Measurements from ENCODE around the gene IPO4. TPM values are rescaled to one million over a fixed set of nuclear protein-coding genes. Genes with fewer than 3 reads are reported as not detected.

Gene IPO4
- total and polyA plus RNA-seq, 2 of the 13 experiments (the other 11 are each of a cell fraction or from before 2014, with no cell fraction given): 39.0 to 179 TPM

DNA sequence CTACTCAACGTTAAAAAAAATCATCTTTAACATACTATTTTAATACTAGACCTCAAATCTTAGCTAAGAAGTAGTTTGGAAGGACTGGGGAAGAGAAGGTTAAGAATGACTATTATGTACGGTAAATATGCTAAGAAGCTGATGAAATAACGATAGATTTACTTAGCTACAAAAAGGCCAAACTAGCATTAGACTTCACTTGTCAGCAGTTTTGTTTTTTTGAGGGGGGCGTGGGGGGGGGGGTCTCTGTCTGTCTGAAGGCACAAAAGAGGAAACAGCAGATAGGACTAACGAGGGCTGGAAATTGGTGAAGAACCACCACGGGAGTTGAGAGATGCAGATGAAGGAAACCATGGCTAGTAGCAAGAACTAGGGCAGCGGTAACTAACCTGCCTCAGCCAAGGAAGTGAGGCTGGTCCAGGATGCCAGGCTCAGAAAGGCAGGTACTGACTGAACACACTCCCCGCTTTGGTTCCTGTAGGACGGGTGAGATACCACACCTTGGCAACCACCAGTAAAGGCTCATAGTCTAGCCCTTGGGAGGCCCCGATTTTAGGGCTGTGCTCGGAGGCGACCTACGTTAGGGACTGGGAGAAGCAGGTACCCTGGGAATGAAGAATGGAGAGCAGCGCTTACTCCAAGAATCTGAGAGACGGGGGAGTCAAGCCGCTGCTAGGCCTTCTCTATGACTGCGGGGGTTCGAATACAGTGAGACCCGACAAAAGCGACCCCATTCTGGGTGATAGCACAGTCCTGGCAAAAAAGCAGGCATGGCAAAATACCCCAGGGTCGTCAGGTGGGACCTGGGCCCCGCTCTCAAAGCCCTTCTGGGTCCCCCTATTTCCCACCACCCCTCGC is 42.9 kb upstream of the IPO4 start (continued):
- TF ChIP-seq ZNF354B (CRISPR knock-in tag; IDR thresholded peaks at IDR 0.05) (0 out of 2 replicates have a peak, but pooled peaks have one; percentile 74), SIN3B (IDR thresholded peaks at IDR 0.05; ENCODE audit: low read length) (0 out of 2 replicates have a peak, but pooled peaks have one; percentile 15), ZNF709 (CRISPR knock-in tag; IDR thresholded peaks at IDR 0.05) (peak; percentile 49; the same call in 1 of the 2 replicates), POLR2AphosphoS5 (IDR thresholded peaks at IDR 0.05; ENCODE audit: low read depth, low read length) (no peak), ZNF274 (CRISPR knock-in tag; IDR thresholded peaks at IDR 0.05) (peak; percentile 76; the same call in 1 of the 2 replicates), MYNN (CRISPR knock-in tag; IDR thresholded peaks at IDR 0.05; ENCODE audit: low read depth) (no peak), ZNF598 (CRISPR knock-in tag; IDR thresholded peaks at IDR 0.05; ENCODE audit: borderline replicate concordance) (peak; percentile 37; the same call in 1 of the 2 replicates), ZNF773 (CRISPR knock-in tag; IDR thresholded peaks at IDR 0.05; ENCODE audit: borderline replicate concordance) (0 out of 2 replicates have a peak, but pooled peaks have one; percentile 86), MAFF (IDR thresholded peaks at IDR 0.05; ENCODE audit: low read depth, low read length) (peak; percentile 47; the same call in 1 of the 2 replicates), ARID2 (CRISPR knock-in tag; IDR thresholded peaks at IDR 0.05; ENCODE audit: borderline replicate concordance) (peak; percentile 93), ZSCAN9 (CRISPR knock-in tag; IDR thresholded peaks at IDR 0.05; ENCODE audit: borderline replicate concordance) (no peak), ONECUT2 (CRISPR knock-in tag; IDR thresholded peaks at IDR 0.05) (peak; percentile 31; the same call in 1 of the 2 replicates), GATAD1 (CRISPR knock-in tag; IDR thresholded peaks at IDR 0.05) (no peak), HES4 (CRISPR knock-in tag; IDR thresholded peaks at IDR 0.05; ENCODE audit: borderline replicate concordance) (no peak; the same call in 1 of the 2 replicates), HNF1B (CRISPR knock-in tag; IDR thresholded peaks at IDR 0.05) (peak; percentile 18; the same call in 1 of the 2 replicates), HDAC2 (CRISPR knock-in tag; IDR thresholded peaks at IDR 0.05) (0 out of 2 replicates have a peak, but pooled peaks have one; percentile 15)

Measured in HepG2 (cell line).